Left ventricle myocardium inferior (tissue), 1 donor: ENCODE results near the gene BBS4. TPM values are rescaled to one million over a fixed set of nuclear protein-coding genes. Genes with fewer than 3 reads are reported as not detected.
"Not testable (repeated sequence)": the region's sequence is repeated elsewhere in the genome, so short reads cannot be mapped to it uniquely, and the experiment has no call there.

ENCODE experiments used
- DNase-seq: peaks from one replicate; pipeline ENCODE4 v3.0.0-alpha.2; 2020
- H3K27ac ChIP-seq: fragments of 200-600 bp; replicated peaks from 2 replicates; pipeline ENCODE4 v1.8.0; 2021
- H3K27me3 ChIP-seq: fragments of 200-600 bp; 2 replicates; pipeline ENCODE4 v1.8.0; 2021; ENCODE audit warnings: low read depth
- H3K36me3 ChIP-seq: fragments of 200-600 bp; 2 replicates; pipeline ENCODE4 v1.8.0; 2021
- H3K4me1 ChIP-seq: fragments of 200-600 bp; 2 replicates; pipeline ENCODE4 v1.8.0; 2021
- H3K4me3 ChIP-seq: fragments of 200-600 bp; 2 replicates; pipeline ENCODE4 v1.8.0; 2021; ENCODE audit warnings: mild to moderate bottlenecking, moderate library complexity
- H3K9me3 ChIP-seq: fragments of 200-600 bp; replicated peaks from 2 replicates; pipeline ENCODE4 v1.8.0; 2021
- intact Hi-C: fragments of 100-400 bp; cut with micrococcal nuclease; formaldehyde crosslinking; loops from one replicate; pipeline ENCODE4 v1.11.0; 2022
- long read RNA-seq: library from polyadenylated mRNA; unstranded; transcript quantifications from one replicate; pipeline ENCODE4 v2.0.0, GENCODE V29; 2021
- total RNA-seq: library from RNA; stranded (reverse); fragmentation: NEBNext Ultra II Directional; extraction: Animal tissue kit (Norgen Biotek cat#: 25700); gene quantifications from one replicate; pipeline ENCODE4 v1.2.1, GENCODE V29; 2021
- TF ChIP-seq, protein P1 (sequence below): fragments of 200-600 bp; IDR thresholded peaks from 2 replicates; pipeline ENCODE4 v1.8.0; 2021; ENCODE audit warnings: antibody characterized with exemption, mild to moderate bottlenecking, borderline replicate concordance
- donor health status: DM: no; HTN: yes; CAD: no; lungs with severe emphysema.

BBS4 gene
- 11.8 TPM for total RNA-seq
- long read RNA-seq, transcript BBS4-201 (16 exons, 2,490 nt), result major isoform, 22 of 27 reads
- long read RNA-seq, partial matches to known transcripts, result 0 of 27 reads
- long read RNA-seq, other reads (novel, unspliced or antisense), result 4 of 27 reads

DNA sequence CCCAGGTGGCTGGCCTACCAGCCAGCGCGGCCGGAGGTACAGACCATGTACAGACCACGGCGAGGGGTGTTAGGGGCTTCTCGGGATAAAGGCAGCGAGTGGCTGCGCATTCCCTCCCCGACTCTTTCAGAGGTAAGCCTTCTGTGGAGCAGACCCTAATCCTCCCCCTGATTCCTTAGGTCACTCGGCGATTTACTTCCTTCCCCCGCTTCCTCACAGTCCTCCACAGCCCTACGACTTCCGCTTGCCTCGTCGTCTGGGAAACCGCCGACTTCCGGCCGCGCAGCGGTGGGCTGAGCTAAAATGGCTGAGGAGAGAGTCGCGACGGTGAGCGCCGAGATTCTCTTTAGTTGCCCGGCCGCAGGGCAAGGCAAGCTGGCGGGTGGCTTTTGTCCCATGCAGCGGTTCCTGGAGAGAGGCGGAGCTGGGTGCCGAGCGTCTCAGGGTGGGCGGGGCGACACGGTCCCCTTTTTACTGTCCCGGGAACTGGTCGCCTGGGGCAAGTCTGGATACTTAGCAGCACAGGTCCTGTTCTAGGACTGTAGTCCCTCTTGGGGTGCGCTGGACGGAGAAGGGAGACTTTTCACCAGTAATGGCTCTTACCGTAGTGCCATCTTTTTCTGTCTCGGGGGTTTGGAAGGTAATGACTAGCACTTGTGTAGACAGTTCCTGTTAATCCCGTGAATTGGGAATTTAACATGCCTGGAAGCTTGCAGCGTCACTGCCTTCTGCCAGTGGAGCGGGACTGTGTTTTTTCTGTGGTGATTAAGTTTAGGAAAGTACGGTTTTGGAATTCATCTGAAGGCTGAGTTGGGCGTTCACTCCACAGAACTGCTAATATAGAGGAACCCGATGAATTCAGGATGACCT, at the start of gene BBS4, which contains the start of gene HIGD2B:
Gene BBS4, plus strand, starts transcription at position 283 of the 870 bp plus-strand sequence. Its CDS starts 21 bp downstream, at position 304.
Gene HIGD2B, minus strand, starts transcription at position 258 of the 870 bp plus-strand sequence. CDS start 9,808 bp downstream, outside the sequence.
- Histone ChIP-seq H3K27me3 (no peaks in the 10 kb centered on the region), H3K36me3 (no peaks in the 10 kb centered on the region), H3K4me3 (peak within 1 kb of the TSS; percentile 81), H3K4me1 (peaks cover 25% of the 10 kb centered on the region), H3K9me3 (no peaks in the 10 kb centered on the region), H3K27ac (peak within 1 kb of the TSS; percentile 90)
- DNase-seq, result peak; percentile 88
- TF ChIP-seq, protein P1, sequence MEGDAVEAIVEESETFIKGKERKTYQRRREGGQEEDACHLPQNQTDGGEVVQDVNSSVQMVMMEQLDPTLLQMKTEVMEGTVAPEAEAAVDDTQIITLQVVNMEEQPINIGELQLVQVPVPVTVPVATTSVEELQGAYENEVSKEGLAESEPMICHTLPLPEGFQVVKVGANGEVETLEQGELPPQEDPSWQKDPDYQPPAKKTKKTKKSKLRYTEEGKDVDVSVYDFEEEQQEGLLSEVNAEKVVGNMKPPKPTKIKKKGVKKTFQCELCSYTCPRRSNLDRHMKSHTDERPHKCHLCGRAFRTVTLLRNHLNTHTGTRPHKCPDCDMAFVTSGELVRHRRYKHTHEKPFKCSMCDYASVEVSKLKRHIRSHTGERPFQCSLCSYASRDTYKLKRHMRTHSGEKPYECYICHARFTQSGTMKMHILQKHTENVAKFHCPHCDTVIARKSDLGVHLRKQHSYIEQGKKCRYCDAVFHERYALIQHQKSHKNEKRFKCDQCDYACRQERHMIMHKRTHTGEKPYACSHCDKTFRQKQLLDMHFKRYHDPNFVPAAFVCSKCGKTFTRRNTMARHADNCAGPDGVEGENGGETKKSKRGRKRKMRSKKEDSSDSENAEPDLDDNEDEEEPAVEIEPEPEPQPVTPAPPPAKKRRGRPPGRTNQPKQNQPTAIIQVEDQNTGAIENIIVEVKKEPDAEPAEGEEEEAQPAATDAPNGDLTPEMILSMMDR, result peak; percentile 8
- intact Hi-C loops, result no loop called here

GRCh38 chr15:72636519-72637282, 49.3 kb upstream of the BBS4 start:
- peak; percentile 79 for DNase-seq
- H3K27me3 ChIP-seq, intact Hi-C loops, H3K4me1 ChIP-seq, H3K9me3 ChIP-seq, H3K36me3 ChIP-seq: not testable (repeated sequence)
- Histone ChIP-seq H3K27ac (peak overlapping the region; percentile 63), H3K4me3 (peak overlapping the region; percentile 58)

DNA sequence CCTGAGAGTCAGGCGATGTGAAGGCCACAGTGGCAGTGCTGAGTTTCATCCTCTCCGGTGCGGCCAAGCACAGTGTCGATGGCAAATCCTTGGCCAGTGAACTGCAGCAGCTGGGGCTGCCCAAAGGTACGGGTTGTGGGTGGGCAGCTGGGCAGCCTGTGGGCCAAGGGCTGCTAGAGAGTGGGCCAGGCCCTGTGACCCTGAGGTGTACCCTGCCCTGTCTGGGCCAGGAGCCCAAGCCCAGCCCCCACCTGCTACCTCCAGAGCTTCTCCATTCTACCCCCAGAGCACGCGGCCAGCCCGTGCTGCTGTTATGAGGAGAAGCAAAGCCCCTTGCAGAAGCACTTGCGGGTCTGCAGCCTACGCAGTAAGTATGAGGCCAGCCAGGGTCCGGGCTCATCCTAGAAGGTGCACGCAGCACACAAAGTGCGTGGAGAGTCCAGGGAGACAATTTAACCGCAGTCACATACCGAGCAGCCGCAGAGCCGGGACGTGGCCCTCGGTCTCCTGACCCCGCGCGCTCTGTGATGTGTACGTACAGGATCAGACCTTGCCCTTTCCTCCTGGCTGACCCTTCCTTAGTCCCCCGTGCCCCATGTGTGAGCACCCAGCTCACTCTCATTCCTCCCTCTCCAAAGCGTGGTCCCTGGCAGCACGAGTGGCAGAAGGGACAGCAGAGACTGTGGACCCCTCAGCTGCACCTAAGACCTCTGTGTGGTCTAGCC, 46.1 kb upstream of the BBS4 start:
- H3K4me1 ChIP-seq, DNase-seq, H3K27ac ChIP-seq, intact Hi-C loops, H3K36me3 ChIP-seq, H3K9me3 ChIP-seq, H3K27me3 ChIP-seq, H3K4me3 ChIP-seq: not testable (repeated sequence)

- H3K9me3 ChIP-seq, H3K36me3 ChIP-seq, H3K27me3 ChIP-seq, H3K4me3 ChIP-seq, H3K27ac ChIP-seq, intact Hi-C loops, DNase-seq, H3K4me1 ChIP-seq: not testable (repeated sequence)
Observed at GRCh38 chr15:72642271-72642670, 43.7 kb upstream of the BBS4 start.

DNA sequence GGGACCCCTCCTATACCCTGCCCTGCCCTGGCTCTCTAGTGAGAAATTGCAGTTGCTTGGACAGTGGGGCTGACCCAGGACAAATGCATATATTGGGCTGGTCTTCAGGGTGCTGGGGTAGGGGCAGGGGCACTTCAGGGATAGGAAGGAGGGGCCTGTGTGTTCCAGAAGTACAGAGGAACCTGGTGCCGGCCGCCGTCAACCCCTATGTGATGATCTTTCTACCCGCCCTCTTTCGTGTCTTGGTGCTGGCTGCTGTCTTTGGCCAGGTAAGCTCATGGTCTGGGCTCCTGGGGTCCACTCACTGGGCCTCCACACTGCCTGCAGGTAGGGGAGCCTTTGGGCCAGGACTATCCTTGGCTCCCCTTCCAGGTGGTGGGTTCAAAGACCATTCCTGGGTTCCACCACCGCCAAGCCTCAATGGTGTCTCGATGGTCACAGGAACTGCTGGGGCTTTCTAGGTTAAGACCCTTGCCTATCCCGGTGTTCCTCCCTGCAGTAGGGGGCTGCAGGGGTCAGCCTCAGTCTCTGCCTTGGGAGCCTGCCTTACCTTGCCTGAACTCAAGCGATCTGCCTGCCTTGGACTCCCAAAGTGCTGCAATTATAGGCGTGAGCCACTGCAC, 37.3 kb upstream of the BBS4 start:
- H3K4me3 ChIP-seq, H3K27ac ChIP-seq, intact Hi-C loops, DNase-seq, H3K9me3 ChIP-seq, H3K36me3 ChIP-seq, H3K27me3 ChIP-seq, H3K4me1 ChIP-seq: not testable (repeated sequence)

GRCh38 chr15:72654397-72654796, 31.6 kb upstream of the BBS4 start, which contains the start of gene GOLGA6B:
GOLGA6B (plus strand) TSS chr15:72654697; CDS start chr15:72654738, 41 bp downstream.
- H3K27ac ChIP-seq, H3K27me3 ChIP-seq, H3K9me3 ChIP-seq, intact Hi-C loops, DNase-seq, H3K4me1 ChIP-seq, H3K36me3 ChIP-seq, H3K4me3 ChIP-seq: not testable (repeated sequence)

- H3K36me3 ChIP-seq, H3K27ac ChIP-seq, H3K9me3 ChIP-seq, intact Hi-C loops, H3K4me1 ChIP-seq, H3K4me3 ChIP-seq, H3K27me3 ChIP-seq, DNase-seq: not testable (repeated sequence)
Observed at GRCh38 chr15:72656014-72656413, 30.0 kb upstream of the BBS4 start.

GRCh38 chr15:72661081-72661480, 24.9 kb upstream of the BBS4 start:
- not testable (repeated sequence) for H3K9me3 ChIP-seq

DNA sequence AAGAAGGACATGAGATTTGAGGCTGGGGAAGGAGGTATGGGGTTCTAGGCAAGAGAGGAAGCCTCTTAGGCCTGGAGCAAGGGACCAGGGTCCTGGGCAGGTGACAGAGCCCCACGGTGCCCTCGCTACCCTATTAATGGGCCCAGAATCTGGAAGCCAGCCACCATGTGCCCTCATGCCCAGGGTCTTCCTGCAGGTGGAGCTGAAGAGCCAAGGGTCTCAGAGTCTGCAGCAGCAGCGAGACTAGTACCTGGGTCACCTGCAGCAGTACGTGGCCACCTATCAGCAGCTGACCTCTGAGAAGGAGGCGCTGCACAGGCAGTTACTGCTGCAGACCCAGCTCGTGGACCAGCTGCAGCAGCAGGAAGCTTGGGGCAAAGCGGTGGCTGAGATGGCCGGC, 22.1 kb upstream of the BBS4 start:
- H3K36me3 ChIP-seq, H3K4me1 ChIP-seq, DNase-seq, H3K4me3 ChIP-seq, H3K27ac ChIP-seq, H3K27me3 ChIP-seq, H3K9me3 ChIP-seq, intact Hi-C loops: not testable (repeated sequence)

More at GRCh38 chr15:72661081-72661480, 24.9 kb upstream of the BBS4 start:
- H3K4me1 ChIP-seq, H3K27ac ChIP-seq, H3K27me3 ChIP-seq, DNase-seq, H3K36me3 ChIP-seq, H3K4me3 ChIP-seq, intact Hi-C loops: not testable (repeated sequence)

GRCh38 chr15:72665706-72666105, 20.3 kb upstream of the BBS4 start:
- DNase-seq, H3K4me1 ChIP-seq, H3K27ac ChIP-seq, H3K27me3 ChIP-seq, H3K4me3 ChIP-seq, H3K9me3 ChIP-seq, intact Hi-C loops, H3K36me3 ChIP-seq: not testable (repeated sequence)

GRCh38 chr15:72669803-72670202, 16.2 kb upstream of the BBS4 start:
- H3K36me3 ChIP-seq, H3K4me1 ChIP-seq, DNase-seq, H3K4me3 ChIP-seq, H3K9me3 ChIP-seq, intact Hi-C loops, H3K27ac ChIP-seq: not testable (repeated sequence)
- H3K27me3 ChIP-seq, result peaks cover 13% of the 10 kb centered on the region
